ENCODE data around the gene MYOM1.
"Not testable (repeated sequence)": the region's sequence is repeated elsewhere in the genome, so short reads cannot be mapped to it uniquely, and the experiment has no call there.

Gene MYOM1

DNA sequence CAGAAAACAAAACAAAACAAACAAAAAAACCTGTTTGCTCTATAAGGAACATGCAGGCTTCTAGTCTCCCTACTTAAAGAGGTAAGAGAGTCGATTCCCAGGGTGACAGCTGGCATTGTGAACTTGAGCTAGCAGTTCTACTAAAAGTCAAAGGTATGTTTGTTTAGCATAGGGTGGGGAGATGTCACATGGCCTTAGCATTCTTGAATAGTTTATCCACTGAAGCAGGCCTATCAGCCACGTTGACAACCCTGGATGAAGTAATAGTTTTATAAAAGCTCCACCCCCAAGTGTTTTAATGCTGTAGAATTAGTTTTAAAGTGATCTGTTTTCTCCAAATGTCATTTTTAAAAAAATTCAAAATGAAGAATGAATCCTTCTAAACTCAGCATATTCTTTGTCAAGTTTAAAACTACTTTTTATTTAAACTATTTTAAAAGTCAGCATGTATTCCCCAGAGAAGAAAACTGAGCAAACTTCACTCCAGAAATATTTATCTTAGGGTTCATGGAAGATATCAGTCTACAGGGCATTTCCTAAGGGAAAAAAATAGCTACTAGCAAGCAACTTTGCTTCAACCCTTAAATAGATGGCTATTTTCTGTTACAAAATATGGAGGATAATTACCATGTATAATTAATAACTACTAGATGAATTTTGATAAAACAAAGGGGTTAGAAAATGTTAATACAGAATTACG lies 1.7 kb downstream of the MYOM1 start:
- DNase-seq, result peak; percentile 13

DNA sequence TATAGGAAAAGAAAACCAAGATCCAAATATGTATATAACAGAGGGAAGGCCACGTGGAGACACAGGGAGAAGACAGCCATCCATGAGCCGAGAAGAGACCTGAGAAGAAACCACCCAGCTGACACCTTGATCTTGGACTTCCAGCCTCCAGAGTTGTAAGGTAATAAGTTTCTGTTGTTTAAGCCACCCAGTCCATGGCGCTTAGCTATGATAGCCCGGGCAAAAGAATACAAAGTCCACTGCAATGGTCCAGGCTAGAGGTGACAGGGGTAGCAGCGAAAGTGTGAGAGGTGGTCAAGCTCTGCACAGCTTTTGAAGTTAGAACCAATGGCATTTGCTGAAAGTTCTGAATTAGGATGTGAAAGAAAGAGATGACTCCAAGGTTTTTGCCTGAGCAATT lies 2.8 kb downstream of the MYOM1 start:
- no peak for DNase-seq

GRCh38 chr18:3214855-3215637 lies 4.7 kb downstream of the MYOM1 start:
- DNase-seq, result no peak

DNA sequence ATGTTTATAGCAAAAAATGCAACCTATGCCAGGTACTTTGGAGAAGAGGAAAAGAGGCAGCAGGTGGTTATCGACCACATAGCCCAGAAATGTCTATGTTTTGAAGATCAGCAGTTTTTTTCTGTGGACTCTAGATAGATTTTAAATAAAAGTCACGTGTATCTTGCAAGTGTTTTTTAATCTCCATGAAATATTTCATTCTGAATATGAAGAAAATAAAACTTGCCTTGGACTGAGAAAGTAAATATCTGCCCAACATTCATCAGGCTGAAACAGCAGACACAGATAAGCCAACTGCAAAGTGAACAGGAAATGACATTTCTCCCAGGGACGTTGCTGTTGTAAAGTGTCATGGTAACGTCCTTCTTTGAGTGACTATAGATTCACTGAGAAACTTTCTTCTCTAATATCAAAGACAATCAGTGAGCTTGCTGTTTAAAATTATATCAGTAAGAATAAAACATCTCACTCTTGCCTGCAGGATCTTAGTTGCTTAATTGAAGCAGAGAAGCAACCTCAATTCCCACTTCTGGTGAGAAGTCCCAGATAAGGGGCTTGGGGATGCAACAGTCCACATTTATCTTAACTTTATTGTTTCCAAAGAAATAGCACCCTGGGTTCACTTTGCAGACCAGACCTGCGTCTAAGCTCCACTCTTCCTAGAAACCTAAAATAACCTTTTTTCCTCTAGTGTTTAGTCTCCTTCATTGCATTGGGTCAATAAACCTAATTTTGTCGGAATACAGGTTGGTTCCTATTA lies 6.3 kb downstream of the MYOM1 start:
- DNase-seq, result no peak

- DNase-seq, result no peak
Observed at GRCh38 chr18:3212657-3213056, 7.1 kb downstream of the MYOM1 start.

GRCh38 chr18:3211236-3211992 lies 8.4 kb downstream of the MYOM1 start:
- no peak for DNase-seq

DNA sequence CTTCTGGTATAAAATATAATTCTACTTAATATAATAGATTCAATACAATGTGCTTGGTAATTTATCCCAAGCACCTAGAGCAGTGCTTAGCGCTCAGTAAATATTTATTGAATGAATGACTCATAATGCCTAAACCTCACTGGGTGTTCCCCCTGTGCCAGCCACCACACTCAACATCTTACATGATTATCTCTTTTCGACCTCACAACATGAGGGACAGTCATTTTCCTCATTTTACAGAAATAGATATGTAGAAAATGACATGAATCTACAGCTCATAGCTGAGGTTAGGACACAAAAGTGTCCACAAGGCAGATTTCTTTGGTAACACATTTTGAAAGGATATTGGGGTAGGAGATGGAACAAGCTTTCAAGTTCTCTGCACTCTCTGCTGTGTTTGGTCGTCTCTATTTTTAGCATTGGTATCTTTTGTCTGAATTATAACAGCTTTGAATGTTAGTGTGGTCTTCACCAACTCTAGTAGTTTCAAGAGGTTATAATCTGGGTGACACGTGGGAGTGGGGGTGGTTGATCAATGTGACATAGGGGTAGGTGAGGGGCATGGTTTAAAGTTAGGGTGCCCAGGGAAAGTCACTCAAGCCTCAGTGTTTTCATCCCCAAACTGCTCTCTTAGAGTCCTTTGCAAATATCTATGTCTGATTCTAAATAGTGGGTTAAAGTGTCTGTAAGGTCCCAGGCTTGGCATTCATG lies 9.8 kb downstream of the MYOM1 start:
- no peak for DNase-seq

DNA sequence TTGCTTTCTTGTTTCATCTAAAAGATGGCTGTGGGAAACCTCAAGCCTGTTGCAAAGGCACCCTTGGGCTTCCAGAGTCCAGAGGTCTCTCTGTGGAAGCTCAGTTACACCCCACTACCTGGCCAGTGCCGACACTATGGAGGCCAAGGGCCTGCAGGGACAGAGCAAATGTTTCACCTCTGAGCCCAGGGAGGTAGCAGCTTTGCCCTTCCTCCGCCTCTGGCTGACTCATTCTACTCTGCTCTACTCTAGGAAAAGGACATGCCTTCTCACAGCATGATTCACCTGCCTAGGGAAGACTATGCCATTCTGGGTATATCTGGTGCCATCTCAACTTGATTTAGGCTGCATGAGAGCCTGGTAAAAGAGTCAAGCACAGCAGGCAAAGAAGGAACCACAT lies 12.2 kb downstream of the MYOM1 start:
- peak; percentile 7 for DNase-seq

DNA sequence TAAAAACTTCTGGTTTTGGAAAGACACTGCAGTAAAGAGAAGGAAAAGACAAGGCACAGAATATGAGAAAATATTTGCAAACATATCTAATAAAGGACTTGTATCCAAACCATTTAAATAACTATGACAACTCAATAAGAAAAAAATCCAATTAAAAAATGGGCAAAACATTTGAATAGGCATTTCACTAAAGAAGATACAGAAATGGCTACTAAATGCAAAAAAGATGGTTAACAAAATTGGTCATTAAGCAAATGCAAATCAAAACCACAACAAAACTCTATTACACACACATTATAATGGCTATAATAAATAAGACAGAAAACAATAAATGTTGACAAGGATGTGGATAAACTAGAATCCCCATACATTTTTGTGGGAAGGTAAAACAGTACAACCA lies 14.5 kb downstream of the MYOM1 start:
- DNase-seq, result no peak

- no peak for DNase-seq
Observed at GRCh38 chr18:3199942-3200645, 19.7 kb downstream of the MYOM1 start.

DNA sequence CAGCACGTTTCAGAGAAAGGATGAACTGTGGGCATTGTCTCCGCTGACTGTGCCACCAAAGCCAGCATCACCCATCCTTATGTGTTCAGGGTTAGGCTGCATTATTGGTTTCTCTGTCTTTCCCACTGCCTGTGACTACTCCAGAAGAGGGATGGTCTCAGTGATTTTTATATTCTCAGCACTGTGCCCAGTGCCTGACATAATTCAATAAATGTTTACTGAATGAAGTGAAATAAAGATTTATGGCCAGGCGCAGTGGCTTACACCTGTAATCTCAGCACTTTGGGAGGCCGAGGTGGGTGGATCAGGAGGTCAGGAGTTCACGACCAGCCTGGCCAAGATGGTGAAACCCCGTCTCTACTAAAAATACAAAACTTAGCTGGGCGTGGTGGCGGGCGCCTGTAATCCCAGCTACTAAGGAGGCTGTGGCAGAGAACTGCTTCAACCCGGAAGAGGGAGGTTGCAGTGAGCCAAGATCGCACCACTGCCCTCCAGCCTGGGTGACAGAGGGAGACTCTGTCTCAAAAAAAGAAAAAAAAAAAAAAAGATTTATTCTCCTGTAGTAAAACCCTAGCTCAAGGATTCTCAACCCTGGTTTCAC lies 21.4 kb downstream of the MYOM1 start:
- DNase-seq, result not testable (repeated sequence)

GRCh38 chr18:3194947-3195612 lies 24.7 kb downstream of the MYOM1 start:
- DNase-seq, result no peak

DNA sequence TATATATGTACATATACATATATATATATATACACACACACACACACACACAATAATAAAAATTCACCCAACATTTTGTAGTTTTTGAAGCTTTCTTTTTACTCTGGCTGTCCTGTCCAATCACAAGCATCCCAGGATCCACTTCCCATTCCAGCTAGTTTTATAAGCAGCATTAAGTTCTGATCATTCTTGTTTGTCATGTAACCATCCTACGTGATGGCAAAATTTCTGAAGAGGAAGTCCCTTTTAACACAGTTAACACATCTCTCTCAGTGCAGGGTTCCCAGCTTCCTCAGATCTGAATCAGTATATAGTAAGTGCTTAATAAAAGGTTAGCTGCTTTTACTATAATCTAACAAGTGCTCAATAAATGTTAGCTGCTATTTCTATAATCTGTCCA lies 26.4 kb downstream of the MYOM1 start:
- DNase-seq, result no peak

- no peak for DNase-seq
Observed at GRCh38 chr18:3192752-3193151, 27.0 kb downstream of the MYOM1 start.

- DNase-seq, result no peak
Observed at GRCh38 chr18:3192286-3192685, 27.5 kb downstream of the MYOM1 start.

DNA sequence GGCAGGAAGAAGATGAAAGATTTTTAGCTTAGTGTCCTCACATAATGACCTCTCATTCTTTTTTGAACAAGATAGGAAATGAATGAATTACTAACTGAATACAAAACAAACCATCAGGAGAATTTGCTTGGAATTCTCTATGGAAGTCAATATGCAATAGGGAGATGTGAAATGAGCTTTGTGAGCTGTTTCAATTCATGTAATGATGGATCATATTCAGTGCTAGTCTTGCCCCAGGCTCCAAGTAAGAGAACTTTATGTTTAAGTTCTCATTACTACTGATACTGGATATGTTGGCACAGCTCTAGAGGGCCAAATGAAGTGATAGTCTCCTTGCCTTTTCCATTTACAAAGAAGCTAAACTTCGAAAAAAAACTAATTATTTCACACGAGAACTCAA lies 29.2 kb downstream of the MYOM1 start:
- no peak for DNase-seq

GRCh38 chr18:3189884-3190283 lies 29.9 kb downstream of the MYOM1 start:
- no peak for DNase-seq

DNA sequence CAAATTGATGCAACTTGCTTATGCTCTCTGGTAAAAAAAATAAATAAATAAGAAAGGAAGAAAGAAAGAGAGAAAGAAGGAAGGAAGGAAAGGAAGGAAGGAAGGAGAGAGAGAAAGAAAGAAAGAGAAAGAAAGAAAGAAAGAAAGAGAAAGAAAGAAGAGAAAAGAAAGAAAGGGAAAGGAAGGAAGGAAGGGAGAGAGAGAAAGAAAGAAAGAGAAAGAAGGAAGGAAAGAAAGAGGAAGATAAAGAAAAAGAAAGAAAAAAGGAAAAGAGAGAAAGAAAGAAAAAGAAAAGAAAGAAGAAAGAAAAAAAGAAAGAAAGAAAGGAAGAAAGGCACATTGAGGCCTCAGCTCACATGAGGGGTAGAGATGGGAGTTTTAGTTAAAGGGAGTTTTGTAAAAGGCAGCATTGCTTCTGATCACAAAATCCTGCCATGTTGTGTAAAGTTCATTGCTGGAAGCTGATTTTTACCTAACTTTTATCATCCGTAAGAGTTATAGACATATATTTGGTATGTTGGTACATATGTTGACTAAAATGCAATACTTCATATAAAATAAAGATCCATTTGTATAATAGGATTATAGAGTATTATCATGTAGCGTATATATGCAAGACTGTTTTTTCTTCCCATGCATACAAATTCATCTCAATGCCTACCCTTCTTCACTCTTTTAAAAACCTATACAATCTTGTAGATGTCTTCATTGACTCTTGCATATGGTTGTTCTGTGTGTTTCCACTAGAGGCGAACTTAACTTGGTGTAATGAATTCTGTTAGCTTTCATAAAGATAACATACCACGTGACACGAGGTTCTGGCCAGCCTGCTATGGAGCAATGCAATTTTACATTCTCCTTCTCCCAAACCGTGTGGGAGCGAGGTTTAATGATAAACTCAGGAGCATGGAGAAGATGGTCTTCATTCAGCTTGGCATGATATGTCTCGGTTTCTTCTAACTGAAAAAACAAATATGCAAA lies 32.8 kb downstream of the MYOM1 start:
- DNase-seq, result no peak

- no peak for DNase-seq
Observed at GRCh38 chr18:3184275-3184963, 35.3 kb downstream of the MYOM1 start.
